GM12892 (cell line): ENCODE data around the gene SMOC1.

Experiments
- DNase-seq: peaks from one replicate; pipeline ENCODE4 v3.0.0; 2011; ENCODE audit not compliant: insufficient read length
- FAIRE-seq: peaks from 2 replicates; lab custom pipeline; 2011; peaks lifted over from hg19 to GRCh38; lab: Jason Lieb, UNC
- POLR2A ChIP-seq: IDR thresholded peaks from 2 replicates; pipeline ENCODE4 v1.6.1; 2011; ENCODE audit warnings: low read depth, low read length, control low read depth
- POLR2AphosphoS5 ChIP-seq: IDR thresholded peaks from 2 replicates; pipeline ENCODE4 v1.6.1; 2011; ENCODE audit warnings: low read depth, low read length, control low read depth
- TAF1 ChIP-seq: IDR thresholded peaks from 2 replicates; pipeline ENCODE4 v1.6.1; 2011; ENCODE audit warnings: low read depth, mild to moderate bottlenecking, control low read depth, low read length, borderline replicate concordance

The SMOC1 gene

GRCh38 chr14:70067810-70068209 is 188.6 kb downstream of the SMOC1 start:
- DNase-seq: no peak
- TF ChIP-seq TAF1 (no peak), POLR2A (no peak), POLR2AphosphoS5 (no peak)
- no peak for FAIRE-seq

GRCh38 chr14:70069186-70069585 is 190.0 kb downstream of the SMOC1 start:
- TF ChIP-seq POLR2A (no peak), POLR2AphosphoS5 (no peak)
- DNase-seq (no peak), FAIRE-seq (no peak)

- TF ChIP-seq POLR2AphosphoS5 (no peak), TAF1 (no peak), POLR2A (no peak)
- peak; percentile 38 for DNase-seq
- no peak for FAIRE-seq
Observed at GRCh38 chr14:70073924-70074566, 194.8 kb downstream of the SMOC1 start.

GRCh38 chr14:70077005-70077404 is 197.8 kb downstream of the SMOC1 start:
- DNase-seq: no peak
- TF ChIP-seq POLR2A (no peak), POLR2AphosphoS5 (no peak), TAF1 (no peak)
- no peak for FAIRE-seq

GRCh38 chr14:70077720-70078119 is 198.5 kb downstream of the SMOC1 start:
- TF ChIP-seq POLR2AphosphoS5: no peak
- TF ChIP-seq POLR2A: no peak
- no peak for TF ChIP-seq TAF1
- FAIRE-seq: no peak
- no peak for DNase-seq

GRCh38 chr14:70078329-70078728 is 199.1 kb downstream of the SMOC1 start:
- FAIRE-seq: no peak
- DNase-seq: no peak
- no peak for TF ChIP-seq TAF1
- no peak for TF ChIP-seq POLR2A
- TF ChIP-seq POLR2AphosphoS5: no peak

- TF ChIP-seq POLR2A (no peak), POLR2AphosphoS5 (no peak), TAF1 (no peak)
- DNase-seq (no peak), FAIRE-seq (no peak)
Observed at GRCh38 chr14:70080076-70080475, 200.9 kb downstream of the SMOC1 start.
